ENCODE data around the gene RHOB. TPM values are rescaled to one million over a fixed set of nuclear protein-coding genes. Genes with fewer than 3 reads are reported as not detected.

Gene RHOB
- total RNA-seq, 1 donor from 2014 or later, result 84.0 TPM

DNA sequence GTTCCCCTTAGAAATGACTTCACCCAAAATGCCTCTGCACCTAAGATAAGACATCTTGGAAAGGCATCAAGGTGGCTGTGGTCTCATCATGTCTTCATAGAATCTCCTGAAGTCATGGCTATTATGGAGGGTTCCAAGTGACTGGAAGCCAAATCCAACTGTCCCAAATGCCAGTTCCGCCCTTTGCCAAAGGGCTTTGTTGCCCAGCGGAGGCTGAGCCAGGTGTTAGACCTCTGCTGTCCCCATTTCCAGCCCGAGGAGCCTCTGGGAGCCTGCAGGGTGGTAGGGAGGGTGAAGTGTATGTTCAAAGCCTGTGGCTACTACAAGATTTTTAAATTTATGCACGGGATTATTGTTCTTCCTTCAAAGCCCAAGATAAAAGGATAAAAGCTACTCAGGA, 25.7 kb downstream of the RHOB start:
- DNase-seq (ENCODE audit: low read depth), result no peak

DNA sequence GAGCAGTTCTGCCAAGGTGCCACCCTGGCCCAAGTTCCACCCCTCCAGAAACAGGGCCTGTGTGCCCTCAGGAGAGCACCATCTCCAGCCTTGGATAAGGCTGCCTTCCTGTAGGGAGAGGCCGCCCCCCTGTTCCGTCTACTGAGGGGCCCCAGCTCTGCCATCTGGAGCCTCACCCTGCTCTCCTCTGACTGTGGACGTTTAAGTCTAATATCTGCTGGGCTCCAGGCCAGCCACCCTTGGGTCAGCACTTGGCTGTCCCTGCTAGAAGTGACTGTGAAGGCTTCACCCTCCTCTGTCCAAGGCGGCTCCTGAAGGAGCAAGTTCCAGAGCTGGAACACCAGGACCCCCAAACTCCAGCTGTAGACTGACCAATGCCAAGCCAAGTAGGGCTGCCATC, 26.3 kb downstream of the RHOB start:
- DNase-seq (ENCODE audit: low read depth), result no peak

DNA sequence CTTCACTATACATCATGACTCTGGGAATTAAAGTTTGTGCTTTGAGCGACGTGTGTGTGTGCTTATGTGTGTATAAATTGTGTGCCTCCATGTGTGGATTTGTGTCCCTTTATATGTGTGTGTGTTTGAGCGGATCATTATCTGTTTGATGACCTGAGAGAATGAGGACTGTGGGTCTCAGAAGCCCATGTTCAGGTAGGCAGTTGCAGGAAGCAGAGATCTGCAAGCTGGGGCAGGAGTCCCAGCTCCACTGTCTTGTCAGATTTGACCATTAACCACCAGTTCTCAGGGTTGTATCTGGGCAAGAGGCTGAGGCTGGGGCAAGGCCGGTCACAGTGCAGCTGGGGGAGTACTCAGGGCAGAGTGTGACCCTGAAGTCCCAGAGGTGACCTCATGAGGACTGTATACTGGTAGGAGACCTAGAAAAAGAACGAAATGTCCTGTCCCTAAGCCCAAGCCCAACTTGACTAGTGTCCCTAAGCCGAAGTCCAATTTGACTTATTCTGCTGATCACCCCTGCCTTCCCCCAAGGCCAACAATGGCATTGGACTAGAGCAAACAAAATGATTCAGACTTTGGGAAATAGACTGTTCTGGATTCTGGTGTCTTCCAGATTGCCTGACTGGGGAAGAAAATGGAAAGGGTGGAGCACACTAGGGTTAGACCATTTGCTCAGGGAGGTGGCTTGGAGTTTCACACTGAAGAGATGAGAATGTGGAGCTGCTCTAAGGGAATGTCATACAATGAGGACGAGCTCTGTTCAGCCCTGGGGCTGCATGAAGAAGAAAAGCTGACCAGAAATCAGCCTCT, 28.1 kb downstream of the RHOB start:
- DNase-seq (ENCODE audit: low read depth), result no peak

DNA sequence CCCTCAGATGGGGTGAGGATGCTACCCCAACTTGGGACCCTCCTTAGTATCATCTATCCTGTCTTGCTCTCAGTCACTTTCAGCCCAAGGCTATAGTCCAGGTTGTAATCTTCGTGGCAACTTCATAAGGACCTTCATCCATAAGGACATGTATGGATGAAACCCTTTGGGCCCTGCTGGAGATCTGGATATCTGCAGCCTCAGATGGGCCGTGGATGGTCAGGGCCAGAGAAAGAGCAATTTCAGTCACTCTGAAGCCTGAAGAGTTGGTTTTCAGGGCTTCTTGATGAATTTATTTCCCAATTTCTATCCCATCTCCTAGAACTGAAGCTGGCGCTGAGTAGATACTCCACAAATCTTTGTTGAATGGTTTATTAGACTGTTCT, 28.7 kb downstream of the RHOB start:
- DNase-seq (ENCODE audit: low read depth), result no peak

DNA sequence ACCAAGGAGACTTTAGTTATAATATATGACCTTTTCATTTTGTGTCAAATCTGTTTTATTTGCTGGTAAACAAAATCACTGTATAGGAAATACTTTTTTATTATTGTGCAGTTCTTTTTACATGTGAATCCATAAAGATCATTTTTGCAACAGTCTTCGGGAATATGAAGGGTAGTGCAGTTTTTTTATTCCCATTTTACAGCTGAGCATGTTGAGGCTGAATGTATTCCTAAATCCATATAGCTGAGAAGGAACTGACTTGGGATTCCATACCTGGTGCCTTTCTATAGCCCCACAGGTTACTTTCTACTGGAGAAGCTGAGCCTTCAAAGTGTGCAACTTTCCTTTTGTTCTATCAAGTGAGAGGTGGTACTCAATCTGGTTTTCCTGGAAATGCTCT, 29.6 kb downstream of the RHOB start:
- no peak for DNase-seq (ENCODE audit: low read depth)

DNA sequence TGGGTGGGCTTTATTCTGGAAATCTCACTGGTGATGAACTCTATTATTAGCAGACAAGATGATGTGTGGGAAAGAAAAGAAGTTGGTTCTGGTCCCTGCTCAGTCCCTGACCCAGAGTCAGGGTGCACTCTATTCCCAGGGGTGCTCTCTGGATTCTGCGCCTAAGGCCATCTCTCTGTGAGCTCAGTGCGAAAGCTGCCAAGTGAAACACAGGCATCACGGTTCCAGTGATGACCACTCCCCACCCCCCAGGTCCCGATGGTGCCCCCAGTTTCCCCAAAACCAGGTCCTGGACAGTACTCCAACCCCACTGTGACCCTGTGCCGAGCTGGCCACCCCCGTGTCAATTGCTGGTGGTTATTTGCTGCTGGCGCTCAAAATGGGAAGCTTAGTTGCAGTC, 30.1 kb downstream of the RHOB start:
- no peak for DNase-seq (ENCODE audit: low read depth)

DNA sequence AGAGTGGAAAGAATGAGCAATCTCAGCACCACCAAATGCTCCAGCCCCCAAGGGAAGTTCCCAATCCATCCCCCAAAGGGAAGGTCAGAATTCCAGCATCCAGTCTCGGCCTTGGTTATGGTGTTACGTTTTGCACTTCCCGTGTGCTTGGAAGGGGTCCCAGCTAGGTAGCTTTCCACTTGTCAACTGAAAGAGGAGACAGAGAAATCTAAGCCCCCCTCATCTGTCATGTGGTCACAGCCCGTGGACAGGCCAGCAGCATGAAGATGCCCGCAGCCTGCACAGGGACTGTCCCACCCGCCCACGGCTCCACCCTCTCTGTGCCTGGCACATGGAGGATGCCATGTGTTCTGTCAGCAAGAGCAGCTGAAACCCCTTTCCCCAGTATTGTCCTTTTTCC, 32.1 kb downstream of the RHOB start:
- DNase-seq (ENCODE audit: low read depth), result peak; percentile 70

DNA sequence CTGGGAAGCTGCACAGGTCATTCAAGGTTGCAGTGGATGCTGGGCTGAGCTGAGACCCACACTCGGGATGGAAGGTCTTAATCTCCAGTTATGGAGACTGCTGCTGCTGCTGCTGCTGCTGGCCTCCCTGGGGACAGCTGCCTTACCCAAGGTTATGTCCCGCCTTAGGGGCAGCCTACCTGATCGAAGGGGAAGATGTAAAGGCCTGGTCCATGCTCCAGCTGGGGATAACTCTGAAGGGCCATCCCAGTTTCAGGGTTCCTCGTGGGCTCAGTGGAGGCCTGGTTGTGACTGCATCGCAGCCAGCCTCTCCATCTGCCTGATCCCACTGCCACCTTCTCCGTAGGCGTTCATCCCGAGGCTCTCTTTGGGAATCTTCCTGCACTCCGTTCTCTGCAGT, 33.0 kb downstream of the RHOB start:
- DNase-seq (ENCODE audit: low read depth), result no peak

DNA sequence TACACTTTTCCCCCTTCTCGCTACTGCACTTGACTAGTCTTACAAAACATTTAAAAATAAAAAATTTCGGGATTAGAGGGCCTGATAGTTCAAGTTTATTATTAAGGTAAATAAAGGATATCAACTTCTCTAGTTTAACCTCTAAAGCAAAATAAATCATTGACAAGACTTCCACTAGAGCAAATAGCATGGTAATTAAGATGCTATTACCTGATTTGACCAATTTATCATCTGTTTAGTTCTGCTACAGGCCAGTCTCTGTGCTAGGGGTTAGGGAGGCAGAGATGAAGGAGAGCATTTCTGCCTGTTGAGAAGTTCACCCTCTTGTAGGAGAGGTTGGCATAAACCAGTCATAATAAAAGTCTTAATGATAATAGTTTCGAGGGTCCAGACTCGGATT, 34.0 kb downstream of the RHOB start:
- DNase-seq (ENCODE audit: low read depth), result no peak

DNA sequence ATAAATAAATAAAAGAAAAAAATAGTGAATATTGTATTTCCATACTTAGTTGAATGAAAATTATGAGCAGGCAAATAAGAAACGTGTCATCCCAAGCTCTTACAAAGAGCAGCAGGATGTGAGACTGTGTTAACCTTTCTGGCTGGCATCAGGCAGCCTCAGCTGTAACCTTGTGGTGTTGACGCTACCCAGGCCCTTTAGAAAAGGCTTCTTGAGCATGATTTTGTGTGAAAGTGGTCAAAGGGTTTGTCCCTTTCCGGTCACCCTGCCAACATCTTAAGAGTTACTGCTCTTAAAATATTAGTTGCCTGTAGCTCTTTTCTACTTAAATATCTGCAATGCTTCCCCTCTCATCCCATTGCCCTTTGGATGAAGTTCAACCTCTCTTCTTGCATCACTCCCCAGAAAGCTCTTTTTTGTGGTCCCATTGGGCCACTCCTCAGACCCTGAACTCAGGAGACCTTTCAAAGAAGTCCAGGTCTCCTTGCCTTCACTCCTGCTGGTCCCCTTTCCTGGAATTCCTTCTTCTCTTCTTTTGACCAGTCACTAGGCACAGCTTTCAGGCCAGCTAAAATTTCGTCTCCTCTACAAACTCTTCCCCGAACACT, 35.0 kb downstream of the RHOB start:
- no peak for DNase-seq (ENCODE audit: low read depth)

DNA sequence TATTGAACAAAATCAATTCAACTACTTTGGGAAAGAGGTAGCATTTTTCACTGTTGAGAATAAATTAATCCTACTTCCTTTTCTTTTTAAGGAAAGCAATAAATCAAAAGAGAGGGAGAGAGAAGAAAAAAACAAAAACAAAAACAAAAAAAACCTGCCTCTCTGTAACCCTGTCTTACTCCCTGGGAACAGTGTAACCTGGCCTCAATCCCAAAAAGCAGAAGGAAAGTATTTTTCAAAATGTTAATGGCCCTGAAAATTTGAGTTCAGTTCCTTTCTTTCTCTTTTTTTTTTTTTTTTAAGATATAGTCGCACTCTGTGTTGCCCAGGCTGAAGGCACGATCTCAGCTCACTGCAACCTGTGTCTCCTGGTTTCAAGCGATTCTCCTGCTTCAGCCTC, 35.9 kb downstream of the RHOB start:
- no peak for DNase-seq (ENCODE audit: low read depth)

DNA sequence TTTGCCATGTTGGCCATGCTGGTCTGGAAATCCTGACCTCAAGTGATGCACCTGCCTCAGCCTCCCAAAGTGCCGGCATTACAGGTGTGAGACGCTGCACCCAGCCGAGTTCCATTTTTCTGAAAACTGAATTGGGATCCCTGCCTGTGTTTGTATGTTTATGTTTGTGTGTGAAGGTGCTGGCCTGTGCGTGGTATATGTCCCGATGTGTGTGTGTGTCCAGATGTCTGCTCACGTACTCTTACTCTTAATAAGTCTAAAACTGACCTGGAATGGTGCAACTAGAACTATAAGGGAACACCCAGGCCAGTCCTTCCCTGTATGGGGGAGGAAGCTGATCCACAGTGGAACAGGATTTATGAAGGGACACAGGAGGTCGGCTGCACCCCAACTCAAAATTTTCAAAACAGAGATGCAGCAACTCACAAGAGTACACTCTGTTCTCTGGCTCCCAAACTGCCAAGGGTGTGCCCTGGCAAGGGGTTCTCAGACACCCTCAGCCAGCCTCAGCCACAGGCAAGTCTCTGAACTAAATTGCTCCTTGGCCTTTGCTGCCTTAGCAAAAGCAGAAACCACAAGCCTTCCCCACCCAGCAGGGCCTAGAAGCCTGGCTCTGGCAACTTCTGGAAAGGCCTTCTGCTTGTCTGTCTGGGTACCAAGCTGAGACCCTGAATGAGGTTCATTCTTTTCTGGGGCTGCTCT, 36.5 kb downstream of the RHOB start:
- peak; percentile 46 for DNase-seq (ENCODE audit: low read depth)

DNA sequence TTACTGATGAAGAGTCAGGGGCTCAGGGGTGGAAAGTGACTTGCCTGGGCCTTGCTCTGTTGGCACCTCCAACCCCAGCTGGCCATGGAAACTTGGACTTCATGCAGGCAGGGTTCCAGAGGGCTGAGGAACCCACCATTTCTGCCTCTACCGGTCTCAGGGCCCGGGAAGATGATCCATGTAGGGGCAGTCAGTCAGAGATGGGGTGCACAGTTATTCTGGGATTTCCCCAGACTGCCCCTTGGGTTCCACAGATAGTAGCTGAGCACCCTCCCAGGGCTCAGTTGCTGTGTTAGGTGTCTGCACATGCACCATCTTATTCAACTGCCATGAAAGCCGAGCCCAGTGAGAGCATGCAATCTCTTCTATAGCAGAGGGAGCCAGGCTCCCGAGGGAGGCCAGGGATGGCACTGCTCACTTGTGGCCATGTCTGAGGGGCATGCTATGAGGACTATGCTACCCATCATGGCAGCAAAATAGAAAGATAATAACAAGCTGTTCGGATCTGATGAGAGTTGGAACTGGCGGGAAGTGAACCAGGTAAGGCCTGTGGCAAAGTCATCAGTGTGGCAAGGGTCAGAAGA, 37.3 kb downstream of the RHOB start:
- DNase-seq (ENCODE audit: low read depth), result no peak

DNA sequence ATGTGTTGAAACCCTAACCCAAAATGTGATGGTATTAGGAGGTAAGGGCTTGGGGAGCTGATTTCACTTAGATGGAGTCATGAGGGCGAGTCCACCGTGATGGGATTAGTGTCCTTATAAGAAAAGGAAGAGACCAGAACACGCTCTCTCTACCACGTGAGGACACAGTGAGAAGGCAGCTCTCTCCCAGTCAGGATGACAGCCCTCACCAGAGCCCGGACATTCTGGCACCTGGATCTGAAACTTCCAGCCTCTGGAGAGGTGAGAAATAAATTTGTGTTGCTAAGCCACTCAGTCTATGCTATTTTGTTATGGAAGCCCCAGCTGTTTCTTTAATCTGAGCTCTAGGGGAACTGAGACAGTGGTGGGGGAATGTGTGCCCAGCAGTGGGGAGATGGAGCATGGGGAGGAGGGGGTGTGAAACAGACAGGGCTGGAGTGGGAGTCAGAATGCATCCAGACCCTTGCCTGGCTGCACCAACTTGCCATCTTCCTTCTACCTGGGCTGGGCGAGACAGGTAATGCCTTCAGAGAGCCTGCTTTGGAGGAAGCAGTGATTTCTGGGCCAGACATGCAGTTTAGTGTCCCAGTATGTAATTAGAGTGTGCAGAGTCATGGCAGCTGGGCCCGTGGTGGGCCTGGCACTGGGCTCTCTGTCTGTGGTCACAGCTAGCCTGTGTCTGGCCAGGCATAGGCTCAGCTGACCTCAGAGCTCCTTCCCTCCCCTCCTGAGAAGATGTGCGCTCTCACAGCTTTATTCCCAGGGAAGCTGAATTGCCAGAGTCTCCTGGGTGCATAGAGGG, 38.1 kb downstream of the RHOB start:
- DNase-seq (ENCODE audit: low read depth), result peak; percentile 77

DNA sequence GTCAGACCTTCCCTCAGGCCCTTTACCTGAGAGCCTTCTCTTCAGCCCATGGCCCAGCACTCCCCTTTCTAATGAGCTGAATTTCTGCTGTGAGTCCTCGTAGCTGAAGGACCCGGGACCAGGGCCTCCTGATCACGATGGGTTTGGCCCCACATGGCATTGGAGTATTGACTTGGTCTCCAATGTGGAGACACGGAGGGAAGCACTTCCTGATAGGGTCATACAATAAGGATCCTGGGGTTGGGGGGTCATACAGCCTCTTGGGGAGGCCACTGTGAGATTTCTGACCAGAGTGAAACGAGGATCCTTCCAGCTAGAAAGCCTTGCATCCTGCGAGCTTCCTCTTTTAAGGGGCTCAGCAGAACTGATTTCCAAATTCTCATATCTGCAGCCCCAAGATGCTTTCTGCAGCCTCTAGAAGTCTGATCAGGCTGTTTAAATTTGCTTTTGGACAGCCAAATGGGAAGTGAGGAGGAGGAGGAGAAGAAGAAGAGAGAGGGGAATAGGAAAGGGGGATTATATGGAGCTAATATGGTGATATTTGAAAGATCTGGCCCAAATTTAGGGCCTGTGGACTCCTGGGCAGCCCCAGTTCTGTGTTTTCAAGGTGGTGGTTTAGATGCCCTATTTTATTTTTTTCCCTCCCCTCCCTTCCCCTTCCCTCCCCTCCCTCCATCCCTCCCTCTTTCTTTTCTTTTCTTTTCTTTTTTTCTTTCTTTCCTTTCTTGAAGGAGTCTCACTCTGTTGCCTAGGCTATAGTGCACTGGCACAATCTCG, 38.9 kb downstream of the RHOB start:
- no peak for DNase-seq (ENCODE audit: low read depth)

DNA sequence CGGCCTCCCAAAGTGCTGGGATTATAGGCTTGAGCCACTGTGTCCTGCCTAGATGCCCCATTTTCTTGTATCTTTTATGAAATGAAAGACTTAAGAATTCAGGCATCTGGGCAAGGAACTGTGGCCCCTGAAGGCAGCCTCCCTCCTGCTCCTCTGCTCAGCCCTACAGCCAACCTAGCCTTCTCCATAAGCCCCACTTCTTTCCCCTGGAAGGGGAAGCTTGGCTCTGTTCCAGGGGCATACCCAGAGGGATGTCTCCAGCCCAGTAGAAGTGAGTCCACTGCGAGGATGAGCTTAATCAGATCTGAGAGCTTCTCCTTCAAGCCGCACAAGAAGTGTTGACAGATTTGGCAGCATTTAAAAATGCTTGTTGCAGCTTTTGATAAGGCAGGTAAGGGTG, 39.7 kb downstream of the RHOB start:
- DNase-seq (ENCODE audit: low read depth), result no peak

DNA sequence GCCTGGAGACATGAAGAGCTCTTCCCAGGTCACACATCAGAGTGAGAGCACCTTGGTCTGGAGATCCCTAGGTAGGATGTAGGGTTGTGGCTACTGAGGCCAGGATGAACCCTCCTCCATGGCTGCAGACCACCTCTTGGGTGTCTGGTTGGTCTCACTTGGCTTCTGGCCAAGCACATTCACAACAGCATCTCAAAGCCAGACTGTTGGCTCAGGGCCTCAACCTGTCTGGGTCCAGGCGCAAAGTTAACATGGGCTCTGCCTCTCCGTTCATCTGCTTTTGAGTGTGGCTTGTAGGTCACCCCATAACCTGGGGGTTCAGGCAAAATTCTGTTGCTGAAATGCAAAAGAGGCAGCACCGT, 40.1 kb downstream of the RHOB start:
- DNase-seq (ENCODE audit: low read depth), result no peak

DNA sequence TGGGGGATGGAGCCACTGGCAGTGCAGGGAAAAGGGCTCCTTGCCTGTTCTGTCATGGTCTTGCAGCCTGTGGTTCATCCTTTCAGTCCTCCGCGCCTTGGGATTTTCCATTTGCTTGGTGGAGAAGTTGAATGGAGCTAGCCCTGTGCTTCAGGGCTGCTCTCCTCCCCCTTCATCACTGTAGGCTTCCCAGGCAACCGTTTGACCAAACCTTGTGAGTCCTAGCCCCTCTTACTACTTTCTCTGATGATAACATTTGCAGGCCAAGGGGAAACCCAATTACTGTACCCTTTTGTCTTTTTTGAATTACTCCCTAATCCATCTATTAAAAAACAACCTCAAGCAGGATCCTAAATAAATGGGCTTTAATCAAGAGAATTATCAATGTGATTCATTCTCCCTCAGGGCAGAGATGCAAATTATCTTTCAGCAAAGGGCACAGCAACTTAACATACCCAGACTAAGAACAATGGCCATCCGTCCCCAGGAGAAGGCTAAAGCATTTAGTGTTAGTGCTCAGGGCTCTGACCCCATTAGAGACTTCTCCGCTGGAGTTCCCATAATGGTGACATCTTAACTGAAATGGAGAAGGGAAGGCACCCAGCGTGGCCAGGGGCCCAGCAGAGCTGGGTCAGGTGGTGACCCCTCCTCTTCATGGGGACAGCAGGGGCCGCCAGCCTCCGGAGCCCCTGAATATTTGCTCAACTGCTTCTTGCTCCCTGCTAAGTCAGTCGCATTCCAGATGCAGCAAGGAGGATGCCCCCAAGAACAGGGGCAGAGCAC, 40.7 kb downstream of the RHOB start:
- no peak for DNase-seq (ENCODE audit: low read depth)

DNA sequence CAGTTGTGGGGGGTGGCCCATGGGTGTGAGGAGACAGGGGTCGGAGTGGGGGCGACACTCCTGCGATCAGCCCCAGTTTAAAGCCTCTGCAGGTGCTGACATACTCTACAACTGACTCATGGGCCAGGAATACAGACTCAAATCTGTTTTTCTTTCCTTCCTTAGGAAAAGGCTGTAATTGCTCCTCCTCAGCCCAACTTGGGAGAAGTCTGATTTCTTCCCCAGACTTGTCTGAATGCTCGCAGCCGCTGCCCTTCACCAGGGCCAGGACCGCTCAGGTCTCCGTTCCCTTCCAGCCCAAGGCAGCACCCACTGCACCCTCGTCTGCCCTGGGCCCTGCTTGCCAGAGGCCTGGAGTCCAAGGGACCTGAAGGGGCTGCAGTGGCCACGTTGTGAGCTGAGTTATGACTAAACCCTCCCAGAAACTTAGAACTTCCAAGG, 41.3 kb downstream of the RHOB start:
- no peak for DNase-seq (ENCODE audit: low read depth)

DNA sequence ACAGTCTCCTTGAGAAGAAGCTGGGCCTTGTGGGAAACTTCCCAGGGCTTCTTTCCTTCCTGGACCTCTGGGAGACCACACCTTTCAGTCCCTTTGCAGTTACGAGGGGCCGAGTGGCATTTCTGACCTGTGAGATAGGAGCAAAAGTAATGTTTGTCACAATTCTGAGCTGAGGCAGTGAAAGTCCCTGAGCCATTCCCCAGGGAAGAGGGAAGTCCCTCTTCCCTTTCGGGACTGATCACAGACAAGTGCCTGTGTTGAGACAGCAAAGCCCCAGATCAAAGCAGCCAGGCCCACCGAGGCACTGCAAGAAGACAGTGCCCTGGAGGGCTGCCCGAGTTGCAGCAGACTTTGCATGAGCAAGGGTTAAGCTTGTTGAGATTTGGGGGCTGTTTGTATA, 41.9 kb downstream of the RHOB start:
- DNase-seq (ENCODE audit: low read depth), result no peak

Measured in myocyte (in vitro differentiated cells).